HG03432 (cell line): ENCODE results near the gene THRB.
"Not testable (repeated sequence)": the region's sequence is repeated elsewhere in the genome, so short reads cannot be mapped to it uniquely, and the experiment has no call there.

Experiments
- ATAC-seq: cut with Tn5 transposase; IDR thresholded peaks from one replicate; pipeline ENCODE4 v1.9.1; 2021; ENCODE audit warnings: mild to moderate bottlenecking, moderate library complexity; ENCODE audit not compliant: unreplicated experiment

The THRB gene

GRCh38 chr3:24133942-24134341 is 360.7 kb downstream of the THRB start:
- no peak for ATAC-seq

GRCh38 chr3:24133436-24133835 is 361.2 kb downstream of the THRB start:
- no peak for ATAC-seq

- ATAC-seq: no peak
These were observed 365.1 kb downstream of the THRB start for GRCh38 chr3:24129549-24129948.

- no peak for ATAC-seq
These were observed 366.2 kb downstream of the THRB start for GRCh38 chr3:24128199-24129005.

GRCh38 chr3:24123596-24123995 is 371.1 kb downstream of the THRB start:
- ATAC-seq: no peak

GRCh38 chr3:24120434-24120833 is 374.2 kb downstream of the THRB start:
- ATAC-seq: no peak

- ATAC-seq: no peak
These were observed 375.3 kb downstream of the THRB start for GRCh38 chr3:24119321-24119751.

- no peak for ATAC-seq
These were observed 377.1 kb downstream of the THRB start for GRCh38 chr3:24117508-24117907.

GRCh38 chr3:24111711-24112110 is 382.9 kb downstream of the THRB start:
- ATAC-seq: no peak

- no peak for ATAC-seq
These were observed 384.6 kb downstream of the THRB start for GRCh38 chr3:24110051-24110450.

- ATAC-seq: no peak
These were observed 392.9 kb downstream of the THRB start for GRCh38 chr3:24101676-24102168.

- ATAC-seq: no peak
These were observed 393.8 kb downstream of the THRB start for GRCh38 chr3:24100696-24101402.

- no peak for ATAC-seq
These were observed 397.9 kb downstream of the THRB start for GRCh38 chr3:24096695-24097290.

- no peak for ATAC-seq
These were observed 398.4 kb downstream of the THRB start for GRCh38 chr3:24096271-24096670.

GRCh38 chr3:24094818-24095217 is 399.8 kb downstream of the THRB start:
- not testable (repeated sequence) for ATAC-seq

GRCh38 chr3:24088782-24089181 is 405.9 kb downstream of the THRB start:
- peak; percentile 80 for ATAC-seq

GRCh38 chr3:24087469-24087868 is 407.2 kb downstream of the THRB start:
- no peak for ATAC-seq

GRCh38 chr3:24086617-24087404 is 407.8 kb downstream of the THRB start:
- no peak for ATAC-seq

- ATAC-seq: no peak
These were observed 408.4 kb downstream of the THRB start for GRCh38 chr3:24086206-24086605.

- no peak for ATAC-seq
These were observed 422.5 kb downstream of the THRB start for GRCh38 chr3:24072193-24072592.

GRCh38 chr3:24069045-24069444 is 425.6 kb downstream of the THRB start:
- ATAC-seq: no peak
